ENCODE measurements around the gene HTR6. TPM values are rescaled to one million over a fixed set of nuclear protein-coding genes. Genes with fewer than 3 reads are reported as not detected.
"Not testable (repeated sequence)": the region's sequence is repeated elsewhere in the genome, so short reads cannot be mapped to it uniquely, and the experiment has no call there.

HTR6 gene
- total RNA-seq, 1 experiment from 2014 or later: not detected

DNA sequence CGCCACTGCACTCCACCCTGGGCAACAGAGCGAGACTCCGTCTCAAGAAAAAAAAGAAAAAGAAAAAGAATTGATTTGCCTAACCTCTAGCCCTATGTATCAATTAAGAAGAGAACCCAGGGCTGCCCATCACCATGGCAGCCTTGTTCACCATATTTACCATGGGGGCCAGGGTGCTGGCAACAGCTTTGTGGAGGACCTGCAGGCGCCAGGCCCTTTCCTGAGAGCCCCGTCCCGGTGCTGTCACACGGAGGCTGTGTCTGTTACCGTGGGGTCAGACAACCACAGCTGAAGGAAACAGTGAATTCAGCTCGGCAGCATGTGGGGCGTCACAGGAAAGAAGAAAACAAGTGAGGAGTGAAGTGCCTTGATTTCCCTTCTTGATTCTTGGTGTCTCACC lies 27.1 kb upstream of the HTR6 start:
- DNase-seq (ENCODE audit: low read depth): no peak

GRCh38 chr1:19639228-19639627 lies 25.4 kb upstream of the HTR6 start:
- DNase-seq (ENCODE audit: low read depth): not testable (repeated sequence)

GRCh38 chr1:19639999-19640362 lies 24.7 kb upstream of the HTR6 start:
- no peak for DNase-seq (ENCODE audit: low read depth)

- DNase-seq (ENCODE audit: low read depth): peak; percentile 42
Observed at GRCh38 chr1:19640363-19641316, 24.0 kb upstream of the HTR6 start.

GRCh38 chr1:19643121-19643520 lies 21.6 kb upstream of the HTR6 start:
- DNase-seq (ENCODE audit: low read depth): peak; percentile 30

DNA sequence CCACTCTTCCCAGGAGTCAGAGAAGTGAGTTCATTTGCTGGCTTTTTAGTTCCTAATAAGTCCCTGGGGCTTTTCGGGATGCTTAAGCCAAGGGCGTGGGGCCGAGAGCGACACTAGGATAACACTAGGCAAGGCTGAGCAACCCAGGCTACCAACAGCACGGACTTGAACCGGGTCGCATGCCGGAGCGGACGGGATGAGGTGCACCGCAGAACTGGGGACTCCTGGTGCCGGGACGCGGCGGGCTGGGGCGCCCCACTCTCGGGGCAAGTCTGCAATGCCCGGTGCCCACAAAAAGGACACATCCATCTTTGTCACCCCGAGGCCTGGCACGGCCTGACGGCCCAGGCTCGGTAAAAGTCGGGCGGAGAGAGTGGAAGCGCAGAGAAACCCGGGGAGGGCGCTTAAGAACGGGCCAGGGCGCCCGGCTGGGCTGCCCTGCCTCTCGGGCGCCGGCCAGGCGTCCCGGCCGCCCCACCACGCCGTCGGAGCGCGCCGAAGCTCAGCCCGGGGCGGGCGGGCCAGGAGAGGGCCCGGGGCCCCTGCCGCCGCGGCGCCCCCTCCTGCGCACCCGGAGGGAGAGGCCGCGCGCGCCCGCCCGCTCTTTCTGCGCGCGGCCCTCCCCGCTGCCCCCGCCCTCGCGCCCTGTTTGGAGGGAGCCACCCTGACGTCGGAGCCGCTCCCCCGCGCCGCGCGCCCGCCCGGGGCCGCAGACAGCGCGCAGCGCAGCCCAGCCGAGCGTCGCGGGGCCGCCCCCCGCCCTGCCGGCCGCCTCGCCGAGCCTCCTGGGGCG lies 20.9 kb upstream of the HTR6 start, which contains the start of gene NBL1:
Gene NBL1 (plus strand): TSS at position 710 of the 793 bp plus-strand sequence. CDS start 10,720 bp downstream, outside the sequence.
- no peak for DNase-seq (ENCODE audit: low read depth)

- DNase-seq (ENCODE audit: low read depth): no peak
Observed at GRCh38 chr1:19644395-19644680, 20.3 kb upstream of the HTR6 start.

GRCh38 chr1:19644681-19645410 lies 19.8 kb upstream of the HTR6 start:
- DNase-seq (ENCODE audit: low read depth): no peak

GRCh38 chr1:19645411-19646251 lies 19.0 kb upstream of the HTR6 start:
- DNase-seq (ENCODE audit: low read depth): no peak

GRCh38 chr1:19646377-19647319 lies 18.0 kb upstream of the HTR6 start:
- no peak for DNase-seq (ENCODE audit: low read depth)

DNA sequence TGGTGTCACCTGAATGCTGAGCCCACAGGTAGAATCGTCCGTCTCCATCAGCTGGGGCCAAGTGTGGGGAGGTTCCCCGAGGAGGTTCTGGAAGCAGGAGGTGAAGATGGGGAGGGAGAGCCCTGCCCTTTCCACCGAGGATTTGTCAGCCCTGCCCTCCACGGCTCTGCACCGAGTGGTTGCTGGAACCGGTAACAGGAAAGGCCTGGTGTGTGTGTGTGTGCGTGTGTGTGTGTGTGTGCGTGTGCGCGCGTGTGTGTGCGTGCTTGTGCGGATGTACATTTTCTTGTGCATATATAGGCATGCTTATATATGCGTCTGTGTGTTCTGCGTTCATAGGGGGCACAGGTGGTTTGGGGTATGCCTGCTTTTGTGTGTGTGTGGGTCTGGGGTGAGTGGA lies 17.0 kb upstream of the HTR6 start:
- DNase-seq (ENCODE audit: low read depth): no peak

GRCh38 chr1:19648239-19648638 lies 16.4 kb upstream of the HTR6 start:
- DNase-seq (ENCODE audit: low read depth): no peak

GRCh38 chr1:19648689-19649088 lies 16.0 kb upstream of the HTR6 start:
- DNase-seq (ENCODE audit: low read depth): no peak

DNA sequence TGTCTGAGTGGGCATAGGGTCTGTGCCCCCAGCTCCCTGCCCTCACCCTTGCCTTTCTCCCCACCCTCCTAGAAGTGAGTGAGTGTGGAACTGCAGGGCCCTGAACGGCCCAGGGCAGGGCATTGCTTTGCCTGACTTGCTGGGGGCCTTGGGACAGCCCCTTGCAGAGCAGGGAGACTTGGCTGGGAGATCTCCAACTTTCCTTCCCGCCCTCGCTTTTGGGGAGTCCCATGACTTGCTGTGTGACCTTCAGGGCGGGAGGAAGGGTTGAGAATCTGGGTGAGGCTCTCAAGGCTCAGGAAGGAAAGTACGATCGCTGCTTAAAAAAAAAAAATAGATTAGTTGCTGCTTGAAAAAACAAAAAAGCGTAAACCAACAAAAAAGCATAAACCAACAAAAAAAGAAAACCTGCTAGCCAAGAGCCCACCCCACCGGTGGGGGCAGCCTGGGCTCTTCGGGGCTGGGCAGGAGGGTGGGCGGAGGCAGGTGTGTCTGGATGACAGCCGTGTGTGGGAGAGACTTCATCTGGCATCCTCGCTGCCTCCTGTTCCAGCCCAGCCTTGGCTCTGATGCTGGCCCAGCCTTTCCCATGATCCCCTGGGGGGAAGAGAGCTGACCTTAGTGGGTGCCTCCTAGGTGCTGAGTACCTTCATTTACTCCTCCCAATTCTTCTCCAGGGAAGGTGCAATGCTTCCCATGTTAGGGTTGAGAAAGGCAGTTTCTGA lies 14.1 kb upstream of the HTR6 start:
- DNase-seq (ENCODE audit: low read depth): no peak

GRCh38 chr1:19651141-19651737 lies 13.4 kb upstream of the HTR6 start:
- DNase-seq (ENCODE audit: low read depth): peak; percentile 34

GRCh38 chr1:19654386-19654785 lies 10.3 kb upstream of the HTR6 start:
- peak; percentile 57 for DNase-seq (ENCODE audit: low read depth)

- no peak for DNase-seq (ENCODE audit: low read depth)
Observed at GRCh38 chr1:19654886-19655717, 9.6 kb upstream of the HTR6 start.

GRCh38 chr1:19655718-19656080 lies 9.0 kb upstream of the HTR6 start:
- DNase-seq (ENCODE audit: low read depth): no peak
